PC-3 (cell line): ENCODE data around the gene CACHD1.

Source experiments
- CTCF ChIP-seq: fragments of 300-600 bp; sonication (generic); conservative IDR thresholded peaks from 2 replicates; pipeline ENCODE4 v1.5.1; 2017; ENCODE audit warnings: antibody characterized with exemption, low read depth, mild to moderate bottlenecking, low read length
- EZH2 ChIP-seq: fragments of 300-600 bp; sonication (generic); IDR thresholded peaks from one replicate; pipeline ENCODE4 v1.6.1; 2017; ENCODE audit warnings: antibody characterized with exemption, mild to moderate bottlenecking, low read length; ENCODE audit not compliant: unreplicated experiment
- EZH2phosphoT487 ChIP-seq: fragments of 300-600 bp; sonication (generic); IDR thresholded peaks from 2 replicates; pipeline ENCODE4 v1.6.1; 2018; ENCODE audit warnings: mild to moderate bottlenecking, antibody characterized with exemption, low read length, borderline replicate concordance

DNA sequence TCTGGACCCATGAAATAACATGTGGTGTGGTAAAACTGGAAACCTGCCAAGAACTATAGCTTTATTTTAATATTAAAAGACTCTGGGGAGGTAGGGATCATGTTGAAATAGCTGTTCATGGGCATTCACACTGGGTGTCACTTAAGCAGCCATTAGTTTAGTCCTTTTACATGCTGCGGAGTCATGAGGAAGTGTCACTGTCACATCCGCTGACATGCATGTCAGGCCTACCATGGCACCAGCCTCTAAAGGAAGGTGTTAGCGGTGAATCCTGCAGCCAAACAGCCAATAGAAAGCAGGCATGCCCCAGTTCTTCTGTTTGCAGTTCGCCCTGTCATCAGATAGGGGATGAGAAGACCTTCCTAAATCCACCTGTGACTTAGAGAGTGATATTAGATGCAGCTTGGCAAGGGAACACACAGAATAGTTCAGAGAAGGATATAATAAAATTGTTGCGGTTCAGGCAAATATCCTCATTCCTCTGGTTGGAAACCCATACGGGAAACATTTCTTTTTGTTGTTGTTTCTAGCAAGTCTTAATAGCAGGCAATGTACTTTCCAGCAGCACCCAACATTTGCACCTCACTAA, 100.4 kb downstream of the CACHD1 start:
- no peak for TF ChIP-seq EZH2
- TF ChIP-seq CTCF, result no peak
- TF ChIP-seq EZH2phosphoT487, result no peak
